Astrocyte of the hippocampus (primary cell): ENCODE measurements around the gene SKIC8.

Experiments
- DNase-seq: peaks from one replicate; pipeline ENCODE4 v3.0.0; 2011; ENCODE audit warnings: low read depth, low spot score

The SKIC8 gene

DNA sequence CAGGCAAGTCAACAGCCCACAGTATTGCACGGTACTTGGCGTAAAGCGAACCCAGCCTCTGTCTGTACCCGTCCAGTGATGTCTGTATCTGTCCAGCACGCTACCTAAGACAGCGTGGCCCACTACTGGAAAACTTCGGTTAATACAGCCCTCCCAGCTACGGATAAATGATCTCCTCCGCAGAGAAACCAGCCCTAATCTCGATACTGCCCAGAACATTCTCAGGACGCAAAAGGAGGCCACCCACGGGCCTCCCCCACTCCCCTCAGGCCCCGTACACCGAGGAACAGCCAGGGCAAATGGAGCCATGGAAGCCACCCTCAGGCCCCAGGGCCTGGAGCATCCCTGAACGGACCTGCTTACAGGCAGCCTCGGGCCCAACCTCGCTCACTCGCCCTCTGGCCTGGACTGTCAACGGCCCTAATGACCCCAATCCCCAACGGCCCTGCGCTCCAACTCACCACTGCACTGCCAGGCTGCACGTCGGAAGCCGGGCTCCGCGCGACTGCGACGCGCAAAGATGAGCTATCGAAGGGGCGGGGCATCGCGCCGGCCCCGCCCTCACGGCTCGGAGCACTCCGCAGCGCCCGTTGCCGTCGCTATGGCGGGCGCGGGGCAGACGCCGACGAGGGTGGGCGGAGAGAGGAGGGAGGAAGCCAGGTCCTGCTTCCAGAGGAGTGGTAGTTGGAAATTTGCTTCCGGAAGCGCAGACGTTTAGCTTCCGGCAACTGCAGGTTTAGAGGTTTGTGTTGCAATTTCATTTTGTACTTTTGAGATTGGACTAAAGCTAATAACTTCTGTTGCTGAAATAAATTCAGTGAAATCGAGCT is at the start of gene SKIC8:
TSS of gene SKIC8 (minus strand) at position 509 of the 830 bp plus-strand sequence. CDS start 3,923 bp downstream, outside the sequence.
- peak; percentile 98 for DNase-seq

- DNase-seq: no peak
Measured at GRCh38 chr15:78347586-78348543, 48.5 kb upstream of the SKIC8 start.

- no peak for DNase-seq
Measured at GRCh38 chr15:78345396-78346125, 46.2 kb upstream of the SKIC8 start.

- DNase-seq: no peak
Measured at GRCh38 chr15:78343276-78344060, 44.1 kb upstream of the SKIC8 start.

- no peak for DNase-seq
Measured at GRCh38 chr15:78342021-78342420, 42.6 kb upstream of the SKIC8 start.

GRCh38 chr15:78341057-78341987 is 41.9 kb upstream of the SKIC8 start:
- DNase-seq: peak; percentile 26

DNA sequence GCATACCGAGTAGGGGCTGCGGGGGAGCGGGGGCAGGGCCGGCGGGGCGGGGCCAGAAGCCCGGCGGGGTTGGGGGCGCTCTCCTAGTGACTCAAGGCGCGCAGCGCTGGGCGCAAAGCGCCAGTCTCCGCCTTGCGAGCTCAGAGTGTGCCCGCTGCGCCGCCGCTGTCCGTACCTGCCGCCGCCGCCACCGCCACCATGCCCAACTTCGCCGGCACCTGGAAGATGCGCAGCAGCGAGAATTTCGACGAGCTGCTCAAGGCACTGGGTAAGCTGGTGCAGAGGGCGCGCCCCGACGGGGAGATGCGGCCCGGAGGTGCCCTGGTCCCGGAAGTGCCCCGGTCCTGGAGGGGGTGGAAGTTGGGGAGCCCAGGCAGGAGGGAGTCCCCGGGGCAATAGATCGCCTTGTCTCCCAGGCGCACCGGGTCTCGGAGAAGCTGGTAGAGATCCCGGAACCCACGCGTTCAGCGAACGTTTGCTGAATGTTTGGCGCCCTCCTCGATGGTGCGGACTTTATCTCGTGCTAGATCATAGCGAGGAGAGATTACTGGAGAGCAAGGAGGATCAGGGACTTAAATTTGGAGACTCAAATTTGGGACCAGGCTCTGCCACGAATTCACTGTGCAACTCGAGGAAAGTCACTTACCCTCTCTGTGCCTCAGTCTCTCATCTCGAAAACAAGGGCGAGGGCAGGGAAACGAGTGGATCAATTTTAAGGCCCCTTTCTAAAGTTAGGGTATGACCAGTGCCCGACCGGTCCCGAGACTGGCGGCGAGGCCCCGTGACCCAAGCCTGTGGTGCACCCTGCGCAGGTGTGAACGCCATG is 41.0 kb upstream of the SKIC8 start, which contains the start of gene CRABP1:
TSS of gene CRABP1 (plus strand) at position 123 of the 826 bp plus-strand sequence. CDS start at position 199, 76 bp downstream.
- peak; percentile 18 for DNase-seq

DNA sequence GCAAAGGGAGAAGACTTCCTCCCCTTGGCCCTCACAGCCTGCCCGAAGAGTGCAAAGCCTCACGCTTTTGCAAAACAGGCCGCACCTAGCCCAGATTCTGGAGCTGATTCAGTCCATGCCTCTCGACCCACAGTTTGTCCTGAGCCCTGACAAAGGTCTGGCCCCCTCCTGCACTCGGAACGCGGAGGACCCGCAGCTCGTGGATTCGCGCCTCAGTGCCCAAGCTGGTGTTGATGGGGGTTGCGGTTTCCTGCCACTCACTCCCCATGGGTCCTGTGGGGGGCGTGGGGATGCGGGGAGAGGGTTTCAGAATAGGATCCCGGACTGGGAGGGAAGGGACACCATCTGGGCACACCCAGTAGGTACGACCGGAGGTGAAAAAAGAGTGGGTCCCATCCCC is 40.1 kb upstream of the SKIC8 start:
- DNase-seq: no peak

DNA sequence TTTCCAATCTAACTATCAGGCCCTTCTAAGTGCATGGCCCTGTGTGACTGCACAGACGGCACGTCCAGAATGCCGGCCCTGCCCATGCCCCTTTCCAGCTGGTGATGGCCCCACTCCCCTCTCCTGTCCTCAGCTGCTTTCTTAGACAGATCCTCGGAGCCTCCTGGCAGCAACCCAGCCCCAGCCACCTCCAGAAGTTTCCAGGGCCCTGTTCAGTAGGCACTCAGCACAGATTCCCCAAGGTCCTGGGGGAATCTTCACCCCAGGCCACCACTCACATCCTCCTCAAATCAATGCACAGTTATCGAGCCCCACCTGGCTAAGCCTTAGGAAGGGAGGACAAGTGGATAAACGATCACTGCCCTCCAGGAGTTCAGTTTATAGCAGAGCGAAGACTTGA is 39.4 kb upstream of the SKIC8 start:
- DNase-seq: no peak

DNA sequence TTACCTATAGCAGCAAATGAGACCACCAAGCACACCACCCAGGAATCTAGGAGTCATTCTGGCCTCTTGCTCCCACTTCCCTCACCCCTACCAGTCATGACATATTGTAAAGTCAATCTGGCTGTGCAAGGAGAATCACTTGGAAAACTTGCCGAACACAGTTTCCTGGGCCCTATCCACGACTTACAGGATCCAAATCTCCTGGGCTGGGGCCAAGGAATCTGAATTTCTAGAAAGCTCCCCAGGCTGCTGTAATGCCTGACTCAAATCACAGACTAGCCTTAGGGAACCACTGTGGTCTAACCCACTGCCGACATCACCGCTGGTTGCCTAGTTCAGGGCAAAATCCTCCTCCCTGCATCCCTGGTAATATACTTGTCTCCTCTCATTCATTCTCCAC is 36.6 kb upstream of the SKIC8 start:
- DNase-seq: no peak

DNA sequence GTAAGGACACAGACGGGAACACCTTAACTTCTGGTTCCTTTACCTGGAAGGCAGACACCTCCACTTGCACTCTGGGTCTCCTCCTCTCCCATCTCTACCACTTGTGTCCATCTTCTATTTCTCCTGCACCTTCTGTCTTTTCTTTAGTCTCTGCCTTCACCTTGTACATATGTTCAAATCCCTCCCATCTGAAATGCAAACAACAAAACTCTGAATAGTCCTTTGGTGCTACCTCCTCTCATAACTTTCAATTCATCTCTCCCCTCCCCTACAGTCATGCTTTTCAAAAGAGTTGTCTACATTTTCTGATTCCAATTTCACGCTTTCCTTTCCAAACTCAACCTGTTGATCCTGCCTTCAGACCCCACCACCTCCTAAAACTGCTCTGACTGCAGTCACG is 35.4 kb upstream of the SKIC8 start:
- DNase-seq: no peak

DNA sequence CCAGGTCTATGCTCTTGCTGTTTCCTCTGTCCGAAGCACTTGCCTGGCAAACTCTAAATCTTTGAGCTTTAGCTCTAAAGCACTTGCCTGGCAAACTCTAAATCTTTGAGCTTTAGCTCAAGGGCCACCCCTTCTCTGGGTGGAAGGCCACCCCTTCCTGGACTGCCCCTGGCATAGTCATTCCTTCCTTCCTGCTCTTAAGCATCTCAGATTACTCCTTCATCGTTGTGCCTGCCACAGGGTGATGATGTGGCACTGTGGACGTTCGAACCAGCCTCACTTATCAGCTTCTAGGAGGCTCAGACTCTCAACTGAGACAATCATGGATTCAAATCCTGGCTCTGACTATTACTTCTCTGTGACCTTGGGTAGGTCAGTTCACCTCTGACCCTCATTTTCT is 30.2 kb upstream of the SKIC8 start:
- no peak for DNase-seq

- DNase-seq: no peak
Measured at GRCh38 chr15:78327466-78327865, 28.1 kb upstream of the SKIC8 start.

GRCh38 chr15:78325092-78325843 is 25.9 kb upstream of the SKIC8 start:
- DNase-seq: peak; percentile 82

DNA sequence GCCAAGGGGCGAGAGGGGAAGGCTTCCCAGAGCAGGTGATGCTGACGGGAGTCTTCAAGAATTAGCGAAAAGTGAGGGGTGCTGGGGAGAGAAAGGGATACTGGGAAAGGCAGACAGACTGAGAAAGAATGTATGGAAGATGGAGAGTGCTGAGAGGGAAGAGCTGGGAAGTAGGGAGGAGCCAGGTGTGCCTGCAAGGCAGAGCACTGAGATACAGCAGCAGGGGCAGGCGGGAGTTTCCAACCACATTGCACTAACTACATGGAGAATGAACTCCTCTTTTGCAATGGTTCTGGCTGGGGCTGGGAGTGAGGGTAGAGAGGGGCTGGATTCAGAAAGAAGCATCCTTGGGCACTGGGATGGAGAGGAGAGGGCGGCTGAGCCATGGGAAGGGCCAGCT is 24.7 kb upstream of the SKIC8 start:
- DNase-seq: no peak

DNA sequence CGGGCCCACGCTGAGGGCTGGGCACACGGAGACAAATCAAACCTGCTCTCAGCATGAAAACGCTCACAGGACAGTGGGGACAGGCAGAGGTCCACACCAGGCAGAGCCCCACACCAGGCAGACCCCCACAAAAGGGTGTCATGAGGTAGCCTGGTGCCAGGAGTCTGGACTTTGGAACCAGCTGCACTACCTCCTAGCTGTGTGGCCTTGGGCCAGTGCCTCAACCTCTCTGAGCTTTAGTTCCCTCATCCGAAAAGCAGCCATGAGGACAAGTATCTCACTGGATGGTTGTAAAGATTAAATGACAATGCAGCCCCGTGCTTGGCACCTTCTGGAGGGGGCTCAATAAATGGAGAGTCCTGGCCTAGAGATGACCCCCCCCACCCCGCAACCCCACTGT is 24.3 kb upstream of the SKIC8 start:
- no peak for DNase-seq

GRCh38 chr15:78322724-78323521 is 23.5 kb upstream of the SKIC8 start:
- no peak for DNase-seq
